ENCODE measurements around the gene SMIM15. TPM values are rescaled to one million over a fixed set of nuclear protein-coding genes. Genes with fewer than 3 reads are reported as not detected.

Gene SMIM15
- total and polyA plus RNA-seq, 2 donors (not counting 3 experiments of a cell fraction or from before 2014, with no cell fraction given), result 18.4 to 48.8 TPM

GRCh38 chr5:61182449-61182848, 20.2 kb upstream of the SMIM15 start:
- BruUV-seq (replicated peaks), result no TSS peak
- ChIA-PET POLR2A (interaction anchor here (0.8 kb wide), 1 partner anchor 113 kb away, joined by 9 read pairs; no protein-coding TSS in a partner anchor), CTCF (interaction anchor here (0.9 to 1.6 kb wide), 3 partner anchors 16 to 476 kb away, joined by 3 to 5 read pairs (median 3); no protein-coding TSS in a partner anchor)
- Histone ChIP-seq H3K79me2 (ENCODE audit: control insufficient read depth, insufficient read depth, low read length) (no peaks in the 10 kb centered on the region), H2AFZ (ENCODE audit: low read depth, low read length) (peak overlapping the region; percentile 24), H3K36me3 (ENCODE audit: control insufficient read depth in 2 of 2, extremely low read depth in 1 of 2, insufficient read depth in 2 of 2, low read length in 2 of 2) (no peaks in the 10 kb centered on the region), H4K20me1 (replicated peaks; ENCODE audit: control insufficient read depth, extremely low read depth, insufficient read depth, low read length) (no peaks in the 10 kb centered on the region), H3K9ac (replicated peaks; ENCODE audit: extremely low read depth, insufficient read depth, low read length) (no peak overlapping the region), H3K27ac (ENCODE audit: insufficient read depth, low read depth, low read length) (no peak overlapping the region), H3K4me3 (replicated peaks in 1 of 3; ENCODE audit: insufficient read depth in 1 of 3, low read depth in 1 of 3, low read length in 3 of 3) (no peak overlapping the region), H3K9me3 (replicated peaks; ENCODE audit: control insufficient read depth, insufficient read depth, low read length) (no peaks in the 10 kb centered on the region), H3K4me2 (ENCODE audit: insufficient read depth, low read length) (no peak overlapping the region), H3K9me1 (replicated peaks; ENCODE audit: control insufficient read depth, extremely low read depth, insufficient read depth, low read length) (no peaks in the 10 kb centered on the region), H3K4me1 (ENCODE audit: control insufficient read depth, extremely low read depth, insufficient read depth, low read length) (no peaks in the 10 kb centered on the region), H3K27me3 (ENCODE audit: control insufficient read depth in 2 of 2, insufficient read depth in 2 of 2, low read length in 2 of 2) (no peaks in the 10 kb centered on the region)
- TF ChIP-seq EZH2 (IDR thresholded peaks at IDR 0.05; ENCODE audit: borderline replicate concordance, low read depth, low read length, severe bottlenecking) (no peak), FOS (IDR thresholded peaks at IDR 0.05; ENCODE audit: borderline replicate concordance, insufficient read depth, low read length) (no peak), GATA2 (IDR thresholded peaks at IDR 0.05; ENCODE audit: insufficient read depth, insufficient read length, low read depth, low read length) (no peak), MYC (IDR thresholded peaks at IDR 0.05; ENCODE audit: low read depth, low read length) (no peak), CTCF (IDR thresholded peaks at IDR 0.05; ENCODE audit: extremely low read depth in 1 of 2, insufficient read depth in 1 of 2, low read depth in 1 of 2, low read length in 2 of 2) (no peak), POLR2AphosphoS5 (IDR thresholded peaks at IDR 0.05; ENCODE audit: insufficient read depth, low read depth, low read length) (no peak), JUN (IDR thresholded peaks at IDR 0.05; ENCODE audit: borderline replicate concordance, insufficient read depth, insufficient read length, low read depth) (no peak), POLR2A (IDR thresholded peaks at IDR 0.05; ENCODE audit: low read depth, low read length) (no peak)
- TF ChIP-seq, protein P1, sequence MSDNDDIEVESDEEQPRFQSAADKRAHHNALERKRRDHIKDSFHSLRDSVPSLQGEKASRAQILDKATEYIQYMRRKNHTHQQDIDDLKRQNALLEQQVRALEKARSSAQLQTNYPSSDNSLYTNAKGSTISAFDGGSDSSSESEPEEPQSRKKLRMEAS (IDR thresholded peaks at IDR 0.05; ENCODE audit: insufficient read depth, insufficient read length), result no peak
- dilution Hi-C loops (cut with MboI; ENCODE audit: extremely low pct_ligation_motif_present, low sequenced_read_pairs) (no loop called here), intact Hi-C loops (cut with micrococcal nuclease) (loop anchor here (5.0 kb wide), 1 partner anchor 80 kb away; no protein-coding TSS in a partner anchor)
- FAIRE-seq (no peak), DNase-seq (ENCODE audit: low read depth, low spot score) (peak; percentile 62)
